ENCODE measurements around the gene STX18. TPM values are rescaled to one million over a fixed set of nuclear protein-coding genes. Genes with fewer than 3 reads are reported as not detected.
"Not testable (repeated sequence)": the region's sequence is repeated elsewhere in the genome, so short reads cannot be mapped to it uniquely, and the experiment has no call there.

STX18 gene
- total RNA-seq, 1 donor from 2014 or later = 32.4 TPM

DNA sequence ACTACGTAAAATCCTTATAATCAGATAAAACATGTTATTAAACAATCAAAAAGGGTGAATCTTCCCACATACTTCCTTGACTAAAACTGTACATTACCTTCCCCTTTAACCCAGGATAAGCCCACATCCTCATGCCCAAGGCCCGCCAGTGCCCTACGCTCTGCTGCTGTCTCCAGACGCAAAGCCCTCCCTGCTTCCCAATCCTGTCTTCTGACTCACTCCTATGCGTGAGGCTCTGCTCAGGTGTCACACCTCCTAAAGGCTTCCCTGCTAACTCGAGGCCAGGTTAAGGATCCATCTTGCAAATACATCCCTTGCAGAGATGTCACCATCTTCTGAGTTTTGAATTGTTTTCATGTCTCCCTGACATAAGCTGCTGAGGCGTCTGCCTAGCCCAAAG lies 61.6 kb downstream of the STX18 start:
- no peak for DNase-seq (ENCODE audit: low spot score)

- no peak for DNase-seq (ENCODE audit: low spot score)
Measured at GRCh38 chr4:4479366-4479765, 62.5 kb downstream of the STX18 start.

GRCh38 chr4:4477796-4478195 lies 64.1 kb downstream of the STX18 start:
- peak; percentile 61 for DNase-seq (ENCODE audit: low spot score)

GRCh38 chr4:4477391-4477790 lies 64.5 kb downstream of the STX18 start:
- no peak for DNase-seq (ENCODE audit: low spot score)

- DNase-seq (ENCODE audit: low spot score) = no peak
Measured at GRCh38 chr4:4474476-4474875, 67.4 kb downstream of the STX18 start.

DNA sequence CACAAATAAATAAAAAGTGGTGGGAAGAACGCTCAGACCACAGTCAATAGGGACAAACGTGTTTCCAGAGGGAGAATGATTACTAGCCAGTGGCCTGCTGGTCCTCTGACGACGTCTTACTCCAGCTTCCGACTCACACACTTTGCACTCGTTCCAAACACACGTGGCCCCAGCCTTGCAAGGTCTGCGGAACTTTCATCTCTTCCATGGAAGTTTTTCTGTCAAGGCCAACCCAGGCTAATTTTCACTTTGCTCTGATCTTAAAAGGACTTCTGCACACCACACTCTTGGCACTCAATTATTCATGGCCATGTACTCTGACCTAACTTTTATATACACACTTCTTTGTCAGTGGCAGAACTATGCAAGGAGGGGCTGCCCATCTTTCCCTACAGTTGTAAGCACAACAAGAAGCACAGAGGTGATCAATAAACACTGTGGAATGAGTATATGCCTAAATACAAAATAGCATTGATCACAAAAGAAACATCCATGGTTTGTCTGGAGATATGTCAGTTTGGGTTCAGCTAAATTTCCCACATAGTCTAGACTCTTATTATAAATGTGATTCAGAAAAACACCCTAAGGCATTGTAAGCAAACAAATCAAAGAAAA lies 69.4 kb downstream of the STX18 start:
- no peak for DNase-seq (ENCODE audit: low spot score)

- DNase-seq (ENCODE audit: low spot score) = no peak
Measured at GRCh38 chr4:4471195-4471594, 70.7 kb downstream of the STX18 start.

- no peak for DNase-seq (ENCODE audit: low spot score)
Measured at GRCh38 chr4:4470208-4470607, 71.6 kb downstream of the STX18 start.

GRCh38 chr4:4465238-4465637 lies 76.6 kb downstream of the STX18 start:
- DNase-seq (ENCODE audit: low spot score) = not testable (repeated sequence)

DNA sequence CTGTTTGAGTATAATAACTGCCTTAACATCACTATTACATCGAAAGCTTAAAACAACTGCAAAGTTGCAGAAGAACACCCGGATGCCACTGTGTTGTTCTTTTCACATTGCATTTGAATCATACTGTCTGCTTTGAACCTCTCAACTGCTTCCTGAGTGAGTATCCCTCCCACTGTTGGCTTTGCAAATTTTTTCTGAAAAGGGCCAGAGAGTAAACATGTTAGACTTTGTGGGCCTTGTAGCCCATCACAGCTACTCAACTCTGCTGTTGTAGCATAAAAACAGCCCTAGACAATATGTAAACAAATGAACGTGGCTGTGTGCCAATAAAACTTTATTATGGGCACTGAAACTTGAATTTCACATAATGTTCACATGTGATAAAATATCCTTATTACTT lies 78.9 kb downstream of the STX18 start:
- no peak for DNase-seq (ENCODE audit: low spot score)

DNA sequence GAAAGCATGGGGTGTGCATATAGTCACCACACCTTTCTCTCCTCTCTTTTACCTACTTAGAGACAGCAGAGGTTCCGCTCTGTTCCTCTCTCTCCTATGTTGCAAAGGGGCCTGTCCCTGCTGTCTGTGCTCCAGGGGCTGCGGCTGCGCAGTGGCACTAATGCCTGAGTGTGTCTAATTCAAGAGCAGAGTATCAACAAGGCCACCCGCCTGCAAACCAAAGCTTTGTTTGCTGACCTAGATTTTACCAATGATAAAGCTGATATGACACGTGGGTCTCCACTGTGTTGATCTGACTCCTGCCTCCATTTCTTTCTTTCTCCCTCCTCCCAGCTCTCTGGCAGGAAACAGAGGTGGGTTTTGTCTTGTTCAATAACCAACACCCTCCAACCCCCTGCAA lies 80.0 kb downstream of the STX18 start:
- peak; percentile 48 for DNase-seq (ENCODE audit: low spot score)

GRCh38 chr4:4461178-4461577 lies 80.7 kb downstream of the STX18 start:
- DNase-seq (ENCODE audit: low spot score) = no peak

GRCh38 chr4:4460759-4461158 lies 81.1 kb downstream of the STX18 start:
- DNase-seq (ENCODE audit: low spot score) = no peak

- DNase-seq (ENCODE audit: low spot score) = no peak
Measured at GRCh38 chr4:4459181-4459580, 82.7 kb downstream of the STX18 start.

GRCh38 chr4:4457803-4458553 lies 83.9 kb downstream of the STX18 start:
- no peak for DNase-seq (ENCODE audit: low spot score)

DNA sequence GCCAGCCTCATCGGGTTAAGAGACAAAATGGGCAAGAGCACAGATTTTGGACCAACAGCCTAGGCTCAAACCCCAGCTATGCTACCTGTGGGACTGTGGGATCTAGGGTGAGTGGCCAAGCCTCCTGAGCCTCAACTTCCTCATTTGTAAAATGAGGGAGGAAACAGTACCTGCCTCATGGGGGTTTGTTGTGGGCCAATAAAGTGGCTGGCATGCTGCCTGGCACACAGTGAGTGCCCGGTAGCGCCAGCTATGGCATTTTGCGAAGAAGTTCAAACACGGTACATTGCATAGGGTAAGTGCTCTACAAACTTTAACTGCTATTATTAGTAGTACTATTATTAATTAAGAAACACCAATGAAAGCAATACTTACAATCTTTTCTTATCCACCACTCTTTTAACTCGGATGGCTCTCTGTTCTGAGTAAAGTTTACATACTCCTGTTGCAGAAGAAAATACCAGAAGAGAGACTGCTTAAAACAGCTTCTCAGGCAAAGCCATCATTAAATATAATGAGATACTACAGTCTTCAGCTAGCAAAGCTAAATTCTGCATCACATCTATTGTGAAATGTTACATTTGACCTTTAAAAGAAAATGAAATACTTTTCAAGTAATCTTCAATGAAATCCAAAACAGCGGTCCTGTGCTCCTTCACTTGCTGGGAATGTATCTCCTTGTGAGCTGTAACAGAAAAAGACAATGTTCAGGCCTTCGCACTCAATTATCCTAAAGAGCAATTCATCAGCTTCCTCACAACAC lies 84.9 kb downstream of the STX18 start:
- DNase-seq (ENCODE audit: low spot score) = no peak

- DNase-seq (ENCODE audit: low spot score) = no peak
Measured at GRCh38 chr4:4456351-4456750, 85.5 kb downstream of the STX18 start.

- no peak for DNase-seq (ENCODE audit: low spot score)
Measured at GRCh38 chr4:4455210-4455865, 86.5 kb downstream of the STX18 start.

- DNase-seq (ENCODE audit: low spot score) = no peak
Measured at GRCh38 chr4:4446434-4446833, 95.4 kb downstream of the STX18 start.

DNA sequence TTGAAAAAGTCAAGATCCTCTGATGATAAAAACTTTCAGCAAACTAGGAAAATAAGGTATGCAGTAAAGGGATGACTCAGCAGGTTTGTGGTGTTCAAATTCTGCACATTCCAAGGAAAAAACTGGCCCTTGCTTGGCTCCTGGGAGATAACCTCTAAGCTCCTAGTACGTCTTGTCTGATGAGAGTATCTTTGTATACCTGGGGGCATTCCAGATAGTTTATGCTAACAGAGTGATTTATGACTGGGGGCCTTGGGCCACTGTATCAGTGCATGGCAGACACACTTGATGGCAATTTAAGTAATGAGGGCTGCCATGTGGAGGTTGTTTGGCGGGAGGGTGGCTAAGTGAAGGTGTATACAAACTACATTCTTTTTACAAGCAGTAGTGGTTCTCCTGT lies 98.0 kb downstream of the STX18 start:
- DNase-seq (ENCODE audit: low spot score) = no peak

- DNase-seq (ENCODE audit: low spot score) = no peak
Measured at GRCh38 chr4:4440333-4441061, 101.4 kb downstream of the STX18 start.

GRCh38 chr4:4439782-4440181 lies 102.1 kb downstream of the STX18 start:
- DNase-seq (ENCODE audit: low spot score) = no peak
